LoVo (cell line): Measurements from ENCODE around the gene CD300LG.
"Not testable (repeated sequence)": the region's sequence is repeated elsewhere in the genome, so short reads cannot be mapped to it uniquely, and the experiment has no call there.

ENCODE experiments used
- DNase-seq: peaks from one replicate; pipeline ENCODE4 v3.0.0-alpha.2; 2016; ENCODE audit warnings: low spot score

The CD300LG gene

GRCh38 chr17:43855061-43855460 is 8.1 kb downstream of the CD300LG start:
- DNase-seq: no peak

- DNase-seq: no peak
Measured at GRCh38 chr17:43856141-43856540, 9.2 kb downstream of the CD300LG start.

DNA sequence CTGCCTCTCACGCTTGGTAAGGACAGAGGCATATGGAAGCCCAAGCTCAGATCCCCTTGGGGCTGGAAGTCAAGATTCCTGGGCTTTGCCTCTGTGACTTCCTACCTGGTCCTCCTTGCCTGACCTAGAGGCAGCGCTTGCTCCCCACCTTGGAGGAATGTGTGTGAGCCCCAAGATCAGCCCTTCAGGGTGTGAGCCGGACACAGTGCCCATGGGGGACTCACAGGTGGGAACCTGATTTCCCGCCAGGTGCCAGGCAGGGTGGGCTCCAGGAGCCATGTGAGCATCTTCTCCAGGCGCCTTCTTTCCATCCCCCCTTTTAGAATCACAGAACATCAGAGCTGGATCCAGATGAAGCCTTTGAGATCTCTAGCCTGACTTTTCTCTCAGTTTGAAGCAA is 10.2 kb downstream of the CD300LG start:
- DNase-seq: no peak

DNA sequence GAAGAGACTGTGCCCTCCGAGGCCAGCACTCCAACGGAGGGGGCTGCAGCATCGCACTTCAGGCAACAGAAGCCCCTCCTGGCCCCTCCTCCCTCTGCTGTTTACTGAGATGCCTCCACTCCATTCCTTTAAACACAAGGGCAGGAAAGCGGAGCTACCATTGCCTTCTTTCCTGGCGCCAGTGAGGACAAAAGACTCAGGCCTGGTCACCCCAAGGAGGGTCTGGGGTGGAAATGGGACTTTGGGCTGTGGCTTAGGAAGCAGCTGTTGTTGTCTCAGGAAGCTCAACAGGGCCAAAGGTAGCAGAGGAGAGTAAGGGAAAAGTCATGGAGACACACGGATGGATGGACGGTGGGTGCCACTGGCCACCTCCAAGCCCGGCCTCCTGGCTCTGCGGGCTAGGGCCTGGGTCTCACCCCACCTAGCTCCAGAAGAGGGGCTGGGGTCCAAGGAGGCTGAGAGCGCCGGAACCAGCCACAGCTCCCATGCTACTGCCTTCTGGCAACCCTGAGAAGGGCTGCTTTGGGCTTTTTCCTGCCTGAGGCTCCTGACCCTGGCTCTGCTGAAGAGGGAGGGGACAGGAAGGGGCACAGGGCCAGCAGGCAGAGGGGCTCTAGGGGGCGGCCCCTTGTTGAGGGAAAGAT is 11.1 kb downstream of the CD300LG start:
- no peak for DNase-seq

DNA sequence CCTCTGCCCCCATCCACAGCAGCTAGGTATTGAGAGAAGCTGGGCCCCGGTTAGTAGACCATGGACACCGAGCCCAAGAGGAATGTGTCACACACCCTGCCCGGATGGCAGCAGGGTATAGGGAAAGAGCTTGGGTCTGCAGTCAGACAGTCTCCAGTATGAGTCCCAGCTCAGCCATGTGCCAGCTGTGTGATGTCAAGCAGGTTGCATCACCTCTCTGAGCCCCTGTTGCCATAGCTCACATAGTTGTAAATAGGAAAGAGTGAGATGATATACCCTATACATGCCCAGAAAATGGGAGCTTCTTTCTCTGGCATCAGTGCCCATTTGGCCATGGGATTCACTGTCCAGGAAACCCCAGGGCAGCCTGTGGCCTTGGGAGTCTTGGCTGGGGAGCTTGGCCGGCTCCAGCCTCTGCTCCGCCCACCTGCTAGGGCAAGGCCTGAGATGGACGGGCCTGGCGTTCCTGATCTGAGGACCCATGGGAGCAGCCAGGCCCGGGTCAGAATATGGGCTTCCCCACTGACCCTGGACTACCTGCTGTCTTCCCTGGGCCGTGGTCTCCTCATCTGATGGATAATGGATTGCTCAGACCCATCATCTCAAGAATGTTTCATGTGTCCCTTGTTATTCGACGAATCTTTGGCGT is 13.2 kb downstream of the CD300LG start:
- DNase-seq: no peak

- no peak for DNase-seq
Measured at GRCh38 chr17:43860927-43861622, 14.1 kb downstream of the CD300LG start.

- no peak for DNase-seq
Measured at GRCh38 chr17:43861960-43862359, 15.0 kb downstream of the CD300LG start.

GRCh38 chr17:43864161-43864984 is 17.4 kb downstream of the CD300LG start:
- DNase-seq: no peak

GRCh38 chr17:43868226-43868994 is 21.4 kb downstream of the CD300LG start:
- DNase-seq: no peak

DNA sequence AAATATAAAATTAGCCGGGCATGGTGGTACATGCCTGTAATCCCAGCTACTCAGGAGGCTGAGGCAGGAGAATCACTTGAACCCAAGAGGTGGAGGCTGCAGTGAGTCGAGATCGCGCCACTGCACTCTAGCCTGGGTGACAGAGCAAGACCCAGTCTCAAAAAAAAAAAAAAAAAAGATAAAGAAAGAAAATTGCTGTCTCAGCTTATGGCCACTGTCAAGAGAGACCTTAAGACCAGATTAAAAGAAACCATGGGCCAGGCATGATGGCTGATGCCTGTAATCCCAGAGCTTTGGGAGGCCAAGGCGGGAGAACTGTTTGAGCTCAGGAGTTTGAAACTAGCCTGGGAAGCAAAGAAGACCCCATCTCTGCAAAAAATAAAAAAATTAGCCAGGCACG is 22.1 kb downstream of the CD300LG start:
- not testable (repeated sequence) for DNase-seq

- DNase-seq: peak; percentile 55
Measured at GRCh38 chr17:43871946-43872690, 25.1 kb downstream of the CD300LG start.

- no peak for DNase-seq
Measured at GRCh38 chr17:43873091-43873490, 26.1 kb downstream of the CD300LG start.

GRCh38 chr17:43873815-43874214 is 26.8 kb downstream of the CD300LG start:
- no peak for DNase-seq

DNA sequence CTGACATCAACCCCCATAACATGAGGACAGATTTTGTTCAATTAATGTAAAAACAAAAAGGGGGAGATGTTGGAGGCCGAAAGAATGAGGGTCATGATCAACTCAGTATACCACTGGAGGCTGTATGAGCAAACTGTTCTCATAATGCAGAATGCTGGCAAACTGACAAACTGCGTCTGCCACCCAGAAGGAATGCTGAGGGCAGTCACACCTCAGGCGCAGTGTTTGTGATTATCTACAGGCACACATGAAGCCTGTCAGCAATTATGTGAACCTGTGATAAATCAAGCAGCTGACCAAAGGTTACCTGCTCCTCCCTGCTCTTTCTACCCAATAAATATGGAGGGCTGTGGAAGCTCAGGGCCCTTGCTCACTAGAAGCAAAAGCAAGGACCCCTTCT is 27.3 kb downstream of the CD300LG start:
- peak; percentile 7 for DNase-seq

DNA sequence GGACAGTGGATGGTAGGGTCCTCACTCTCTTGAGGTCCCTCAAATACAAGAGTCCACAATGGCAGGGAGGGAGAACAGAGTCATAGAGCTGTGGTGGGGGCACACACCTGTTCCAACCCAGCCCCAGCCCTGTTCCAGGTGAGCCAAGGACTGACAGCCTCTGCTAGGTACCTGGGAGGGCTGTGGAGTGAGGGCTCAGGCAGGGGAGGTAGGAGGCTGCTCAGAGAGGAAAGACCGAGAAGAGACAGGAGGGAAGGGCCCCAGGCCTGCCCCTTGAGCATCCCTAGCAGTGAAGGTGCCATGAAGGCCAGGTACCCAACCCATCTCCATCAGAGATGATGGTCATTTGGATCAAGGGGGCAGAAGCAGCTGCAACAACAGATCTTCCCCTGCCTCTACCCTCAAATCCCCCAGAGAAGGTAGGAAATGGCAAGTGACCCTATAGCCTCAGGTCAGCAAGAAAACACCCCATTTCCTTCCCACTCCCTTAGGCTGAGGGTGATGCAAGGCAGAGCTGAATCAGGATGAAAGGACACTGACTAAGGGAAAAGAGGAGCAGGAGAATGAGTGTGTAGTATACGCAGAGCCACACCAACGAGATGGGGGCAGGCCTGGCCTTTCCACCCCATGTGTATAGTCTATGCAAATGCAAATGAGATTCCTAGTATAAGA is 28.6 kb downstream of the CD300LG start:
- no peak for DNase-seq

- no peak for DNase-seq
Measured at GRCh38 chr17:43877031-43877430, 30.1 kb downstream of the CD300LG start.

- no peak for DNase-seq
Measured at GRCh38 chr17:43877451-43878155, 30.6 kb downstream of the CD300LG start.

- DNase-seq: peak; percentile 59
Measured at GRCh38 chr17:43878260-43879175, 31.5 kb downstream of the CD300LG start.
